ENCODE data around the gene MKNK1.

Gene MKNK1

DNA sequence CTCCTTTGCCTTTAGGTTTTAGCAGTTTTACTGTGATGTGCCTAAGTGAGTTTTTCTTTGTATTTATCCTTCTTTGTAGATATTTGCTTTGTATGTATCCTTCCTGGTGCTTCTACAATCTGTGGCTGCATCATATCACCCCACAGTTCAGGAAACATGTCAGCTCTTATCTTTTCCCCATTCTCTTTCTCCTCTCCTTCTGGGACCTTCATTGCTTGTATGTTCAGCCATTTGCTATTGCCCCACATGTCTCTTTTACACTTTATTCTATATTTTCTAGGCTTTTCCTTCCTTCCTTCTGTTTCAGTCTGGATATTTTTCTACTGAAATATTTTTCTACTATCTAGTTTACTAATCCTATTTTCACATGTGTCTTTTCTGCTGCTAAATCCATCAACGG, 67.5 kb downstream of the MKNK1 start:
- no peak for DNase-seq

- no peak for DNase-seq
These were observed 69.0 kb downstream of the MKNK1 start for GRCh38 chr1:46535063-46535462.

GRCh38 chr1:46533179-46533864, 70.7 kb downstream of the MKNK1 start:
- no peak for DNase-seq

- DNase-seq: no peak
These were observed 71.4 kb downstream of the MKNK1 start for GRCh38 chr1:46532498-46533178.

DNA sequence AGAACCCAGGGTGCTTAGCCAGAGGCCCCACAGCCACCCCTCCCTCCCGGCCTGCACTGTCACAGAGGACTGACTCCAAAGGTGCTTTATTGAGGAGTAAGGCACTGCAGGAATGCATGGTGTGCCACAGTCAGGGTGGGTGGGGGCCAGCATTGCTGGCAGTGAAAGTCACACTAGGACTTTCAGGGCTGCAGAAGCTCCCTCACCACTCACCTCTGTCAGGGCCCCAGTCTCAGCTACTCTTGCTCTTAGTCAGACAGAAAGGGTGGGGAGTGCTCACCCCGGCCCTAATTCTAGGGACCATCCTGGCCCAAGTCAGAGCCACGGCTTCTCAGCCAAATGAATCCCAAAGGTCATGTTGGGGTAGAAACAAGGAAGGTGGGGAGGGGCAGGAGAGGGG, 72.0 kb downstream of the MKNK1 start:
- DNase-seq: no peak

DNA sequence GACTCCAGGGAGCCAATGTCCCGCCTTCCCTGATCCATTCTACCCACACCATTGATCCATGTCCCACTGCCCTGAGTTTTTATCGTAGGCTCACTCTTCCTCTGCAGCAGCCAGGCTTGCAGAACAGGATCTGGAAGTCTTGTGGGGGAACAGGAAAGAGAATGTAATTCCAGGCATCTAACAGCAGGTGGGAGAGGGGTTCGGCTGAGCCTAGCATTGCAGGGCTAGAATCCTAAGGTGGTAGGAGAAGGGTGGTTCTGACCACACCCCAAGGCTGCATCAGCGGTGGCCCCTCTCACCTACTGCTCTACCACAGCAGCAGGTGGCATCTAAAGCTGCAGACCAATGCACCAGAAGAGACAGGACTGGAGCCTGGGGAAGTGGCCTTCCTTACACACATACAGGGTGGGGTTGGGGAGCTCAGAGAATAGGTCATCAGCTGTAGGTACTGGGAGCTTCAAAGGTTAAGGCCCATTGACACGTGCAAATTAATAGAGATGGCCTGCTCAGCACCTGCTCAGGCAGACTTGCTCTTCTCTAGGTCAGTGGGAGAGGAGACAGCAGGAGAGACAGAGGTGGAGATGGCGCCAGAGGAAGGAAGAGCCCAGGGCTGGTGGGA, 73.2 kb downstream of the MKNK1 start:
- DNase-seq: peak; percentile 23

GRCh38 chr1:46530311-46530710, 73.8 kb downstream of the MKNK1 start:
- DNase-seq: no peak

DNA sequence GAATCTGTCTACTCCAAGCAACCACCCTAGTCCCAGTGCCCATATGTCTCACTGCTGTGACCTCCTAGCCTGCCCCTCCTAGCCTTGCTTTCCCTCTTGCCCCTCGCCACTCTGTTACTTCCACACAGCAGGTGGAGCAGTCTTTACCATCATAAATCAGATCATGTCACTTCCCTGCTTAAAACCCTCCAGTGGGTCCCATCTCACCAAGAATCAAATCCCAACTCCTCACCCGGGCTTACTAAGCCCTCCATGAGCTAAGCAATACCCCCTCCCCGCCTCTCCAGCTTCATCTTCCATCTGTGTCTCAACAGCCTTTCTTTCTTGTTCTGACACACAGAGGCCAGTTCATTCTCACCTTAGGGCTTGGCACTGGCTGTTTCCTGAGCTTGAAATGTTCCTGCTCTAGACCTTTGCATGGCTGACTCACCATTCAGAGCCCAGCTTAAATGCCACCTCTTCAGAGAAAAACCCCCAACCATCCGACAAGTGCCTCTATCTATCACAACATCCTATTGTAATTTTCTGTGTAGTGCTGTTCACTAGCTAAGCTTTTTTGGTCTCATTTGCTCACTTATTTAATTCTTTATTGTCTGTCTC, 74.9 kb downstream of the MKNK1 start:
- no peak for DNase-seq

DNA sequence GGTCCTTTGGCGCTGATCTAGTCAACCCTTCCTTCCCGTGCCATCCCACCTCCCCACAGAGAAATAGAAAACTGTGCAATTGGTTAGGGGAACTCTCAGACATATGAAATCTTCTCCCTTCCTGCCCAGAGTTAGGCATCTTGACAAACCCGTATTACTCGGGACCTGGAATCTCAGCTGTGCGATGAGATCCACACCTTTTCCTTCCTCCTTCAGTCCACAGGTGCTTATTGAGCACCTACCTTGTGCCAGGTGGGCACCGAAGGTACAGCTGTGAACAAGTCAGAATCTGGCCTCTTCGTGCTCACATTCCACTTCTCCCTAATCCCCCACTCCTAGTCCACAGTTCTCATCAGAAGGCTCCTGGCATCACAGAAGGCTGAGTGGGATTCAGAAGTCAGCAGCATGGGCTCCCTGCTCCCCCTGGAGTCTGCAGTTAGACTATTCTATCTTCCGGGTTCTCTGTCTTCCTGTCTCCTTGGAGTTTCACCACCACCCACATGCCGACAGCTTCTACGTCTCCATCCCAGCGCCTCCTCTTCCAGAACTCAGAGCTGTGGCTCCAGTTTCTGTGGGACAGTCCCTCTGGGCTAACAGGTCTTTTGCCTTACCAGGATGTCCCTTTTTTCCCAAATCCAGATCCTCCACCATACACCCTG, 75.6 kb downstream of the MKNK1 start:
- DNase-seq: no peak

- DNase-seq: peak; percentile 36
These were observed 76.4 kb downstream of the MKNK1 start for GRCh38 chr1:46527474-46528296.

DNA sequence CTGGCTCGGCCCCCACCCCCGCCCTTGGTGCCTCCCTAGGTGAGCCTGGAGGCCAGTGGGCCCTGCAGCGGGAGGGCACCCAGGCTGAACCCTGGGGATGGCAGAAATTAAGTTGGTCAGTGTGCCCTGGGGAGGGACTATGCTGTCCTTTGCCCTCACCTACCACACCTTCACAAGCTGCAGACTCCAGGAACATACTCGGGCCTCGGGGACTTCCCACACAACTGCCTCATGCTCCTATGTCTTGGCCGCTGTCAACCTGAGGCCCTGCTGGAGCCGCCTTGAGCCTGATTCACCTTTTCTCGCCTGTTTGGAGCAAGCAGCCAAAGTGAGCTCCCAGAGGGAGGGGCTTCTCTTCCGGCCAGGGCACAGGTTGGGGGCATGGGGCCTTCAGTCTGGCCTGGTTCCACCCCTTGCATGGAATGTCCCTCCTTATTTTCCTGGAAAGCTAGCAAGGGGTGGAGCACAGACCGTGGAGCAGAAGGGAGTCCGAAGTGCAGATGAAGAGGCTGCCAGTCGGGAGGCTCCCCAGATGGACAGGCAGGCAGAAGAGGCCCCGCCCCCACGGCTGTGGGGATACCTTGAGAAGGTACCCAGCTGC, 77.3 kb downstream of the MKNK1 start:
- no peak for DNase-seq

GRCh38 chr1:46526013-46526690, 77.9 kb downstream of the MKNK1 start:
- no peak for DNase-seq

- no peak for DNase-seq
These were observed 78.7 kb downstream of the MKNK1 start for GRCh38 chr1:46525253-46525983.

DNA sequence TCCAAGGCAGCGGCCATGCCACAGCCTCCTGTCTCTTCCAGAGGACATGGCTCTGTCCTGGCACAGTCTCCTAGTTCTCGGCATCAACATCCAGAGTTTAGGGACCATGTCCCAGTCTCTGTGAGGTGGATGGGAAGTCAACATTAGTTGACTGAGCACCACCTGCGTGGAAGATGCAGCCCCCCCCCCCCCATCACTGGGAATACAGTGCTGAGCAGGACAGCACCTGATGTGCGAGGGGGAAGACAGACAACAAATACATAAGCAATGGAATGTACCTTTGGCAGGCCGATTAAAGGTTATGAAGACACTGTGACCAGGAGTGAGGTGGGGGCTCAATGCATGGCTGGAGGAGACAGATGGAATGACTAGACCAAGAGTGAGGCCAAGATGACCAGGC, 79.2 kb downstream of the MKNK1 start:
- no peak for DNase-seq

GRCh38 chr1:46523496-46524353, 80.3 kb downstream of the MKNK1 start:
- no peak for DNase-seq

GRCh38 chr1:46522969-46523320, 81.1 kb downstream of the MKNK1 start:
- DNase-seq: no peak

GRCh38 chr1:46522184-46522968, 81.7 kb downstream of the MKNK1 start:
- peak; percentile 93 for DNase-seq

DNA sequence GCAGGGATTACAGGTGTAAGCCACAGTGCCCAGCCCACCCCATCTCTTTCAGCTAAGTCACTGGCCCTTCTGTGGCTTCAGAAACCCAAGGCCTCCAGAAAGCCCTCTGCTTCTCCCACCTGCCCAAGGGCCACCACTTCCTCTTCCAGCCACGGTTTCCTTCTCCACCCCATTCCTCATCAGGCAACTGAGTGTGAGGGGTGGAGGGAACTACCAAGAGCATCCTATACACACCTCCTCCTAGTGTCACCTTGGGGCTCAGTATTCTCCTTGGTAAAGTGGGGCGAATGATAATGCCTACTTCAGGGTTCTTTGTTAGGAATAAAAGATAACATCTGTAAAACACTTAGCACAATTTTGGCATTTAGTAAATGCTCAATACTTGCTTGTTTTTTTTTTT, 82.7 kb downstream of the MKNK1 start:
- no peak for DNase-seq

Data from NCI-H226 (cell line).